GM21360 (cell line): ENCODE measurements around the gene CNTN5.

ENCODE experiments used
- ATAC-seq: cut with Tn5 transposase; IDR thresholded peaks from one replicate; pipeline ENCODE4 v1.9.1; 2021; ENCODE audit warnings: mild to moderate bottlenecking, moderate library complexity; ENCODE audit not compliant: unreplicated experiment

Gene CNTN5

DNA sequence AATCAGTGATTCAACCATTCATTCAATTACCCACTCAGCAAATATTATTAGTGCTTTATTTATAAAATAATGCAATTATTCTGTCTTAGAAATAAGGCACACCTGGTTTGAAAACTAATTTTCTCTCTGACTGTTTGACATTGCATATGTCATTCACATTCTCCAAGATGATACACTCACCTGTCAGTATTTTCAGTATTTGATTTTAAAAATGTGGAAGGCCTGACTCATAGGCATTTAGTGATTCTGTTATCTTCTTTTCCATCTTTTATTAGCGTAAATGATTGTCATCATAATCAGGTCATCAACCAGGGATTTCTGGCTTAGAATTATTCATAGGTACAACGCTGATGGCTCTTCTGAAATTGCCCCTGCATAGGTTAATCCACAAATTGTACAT, 480.9 kb downstream of the CNTN5 start:
- no peak for ATAC-seq

GRCh38 chr11:99505316-99505715, 484.6 kb downstream of the CNTN5 start:
- ATAC-seq = no peak

- ATAC-seq = no peak
Observed at GRCh38 chr11:99505831-99506230, 485.1 kb downstream of the CNTN5 start.

DNA sequence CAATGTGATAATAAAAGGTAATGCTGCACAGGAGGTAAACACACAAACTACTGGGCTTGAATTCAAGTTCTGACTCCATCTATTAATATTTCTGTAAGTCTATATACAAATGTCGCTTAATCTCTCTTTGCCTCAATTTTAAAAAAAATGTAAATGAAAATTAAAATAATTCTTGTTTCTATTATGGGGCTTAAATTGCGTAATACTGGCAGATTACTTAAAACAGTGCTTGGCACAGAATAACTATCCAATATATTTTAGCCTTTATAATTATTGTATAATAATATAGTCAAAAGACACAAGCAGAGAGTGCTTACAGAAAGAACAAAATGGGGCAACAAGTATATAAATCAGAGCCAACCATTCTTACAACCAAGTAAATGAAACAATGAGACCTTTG, 489.1 kb downstream of the CNTN5 start:
- ATAC-seq = no peak

- ATAC-seq = no peak
Observed at GRCh38 chr11:99513368-99513767, 492.6 kb downstream of the CNTN5 start.

- no peak for ATAC-seq
Observed at GRCh38 chr11:99519095-99519494, 498.3 kb downstream of the CNTN5 start.

DNA sequence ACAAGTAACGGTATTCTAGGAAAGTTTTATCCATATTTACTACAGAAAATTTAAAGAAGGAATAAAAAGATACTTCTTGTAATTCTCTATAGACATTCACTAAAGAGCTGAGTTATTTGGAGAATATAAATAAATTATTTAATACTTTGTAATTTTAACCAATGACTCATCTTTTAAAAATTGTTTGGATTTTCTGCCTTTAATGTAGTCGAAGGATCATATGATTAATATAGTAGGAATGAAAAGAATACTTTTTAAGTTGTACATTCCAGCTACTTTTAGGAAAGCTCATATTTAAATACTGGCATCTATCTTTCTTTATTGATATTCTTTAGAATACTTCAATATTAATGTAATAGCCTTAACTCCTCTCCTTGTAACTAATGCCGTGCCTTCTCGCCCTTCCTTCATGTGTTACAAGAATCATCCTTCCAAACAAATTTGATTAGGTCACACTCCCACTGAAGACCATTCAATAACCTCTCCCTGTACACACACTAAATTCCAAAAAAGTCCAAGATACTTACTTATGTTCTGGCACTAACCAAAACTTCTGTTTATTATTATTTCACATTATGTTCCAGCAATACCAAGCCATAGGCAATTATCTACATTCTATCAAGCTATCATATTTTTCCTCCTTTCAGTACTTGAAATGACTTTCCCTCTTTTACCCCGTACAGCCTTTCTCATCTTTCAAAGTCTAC, 501.9 kb downstream of the CNTN5 start:
- no peak for ATAC-seq

GRCh38 chr11:99531468-99531867, 510.7 kb downstream of the CNTN5 start:
- ATAC-seq = no peak

GRCh38 chr11:99534812-99535211, 514.1 kb downstream of the CNTN5 start:
- no peak for ATAC-seq

- ATAC-seq = no peak
Observed at GRCh38 chr11:99535406-99535805, 514.7 kb downstream of the CNTN5 start.

- ATAC-seq = no peak
Observed at GRCh38 chr11:99535819-99536218, 515.1 kb downstream of the CNTN5 start.

- no peak for ATAC-seq
Observed at GRCh38 chr11:99537681-99538080, 516.9 kb downstream of the CNTN5 start.

DNA sequence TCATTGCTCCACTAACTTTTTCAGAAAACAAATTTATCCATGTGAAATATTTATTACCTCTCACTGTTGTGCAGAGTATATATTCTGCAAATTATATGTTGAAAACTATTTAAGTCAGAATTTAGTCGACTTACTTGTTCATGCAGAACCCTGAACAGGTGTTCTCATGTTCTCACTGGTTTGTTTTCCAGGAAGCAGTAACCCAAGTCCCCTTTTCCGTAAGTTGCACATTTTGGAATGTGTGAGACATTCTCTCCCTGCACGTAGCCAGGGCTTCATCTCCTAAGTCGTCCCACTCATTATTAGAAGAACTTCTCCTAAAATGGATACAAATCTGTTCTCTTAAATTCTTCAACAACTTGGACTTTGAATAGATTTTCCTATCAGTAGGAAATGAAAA, 524.9 kb downstream of the CNTN5 start:
- no peak for ATAC-seq

GRCh38 chr11:99548264-99548663, 527.5 kb downstream of the CNTN5 start:
- no peak for ATAC-seq

DNA sequence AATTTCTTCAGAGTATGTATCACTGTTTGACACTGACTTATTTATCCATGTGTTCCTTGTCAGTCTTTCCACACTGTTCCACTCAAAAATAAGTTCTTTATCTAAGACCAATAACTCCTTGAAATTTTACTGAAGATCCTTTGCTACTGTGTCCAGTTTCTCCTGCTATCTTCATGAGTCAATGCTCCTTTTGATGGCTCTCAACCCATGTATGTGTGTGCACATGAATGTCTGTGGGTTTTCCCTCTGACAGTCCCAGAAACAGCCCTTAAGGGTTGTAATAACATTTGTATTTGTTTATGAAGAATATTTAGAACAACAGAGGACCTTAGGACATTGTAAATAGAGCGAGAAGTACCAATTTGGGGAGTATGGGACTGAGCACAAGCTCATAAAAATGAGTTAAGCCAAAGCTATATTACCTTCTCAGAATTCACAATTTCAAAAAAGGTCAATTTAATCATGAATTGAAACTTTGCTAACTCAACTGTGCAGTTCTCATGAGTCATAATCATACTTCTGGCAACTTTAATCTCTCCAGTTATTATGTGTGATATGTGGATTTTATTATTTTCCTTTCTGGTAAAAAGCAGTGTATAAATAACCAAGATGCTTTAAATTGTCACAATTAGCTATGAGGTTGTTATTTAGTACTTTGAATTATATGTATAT, 533.6 kb downstream of the CNTN5 start:
- ATAC-seq = no peak

DNA sequence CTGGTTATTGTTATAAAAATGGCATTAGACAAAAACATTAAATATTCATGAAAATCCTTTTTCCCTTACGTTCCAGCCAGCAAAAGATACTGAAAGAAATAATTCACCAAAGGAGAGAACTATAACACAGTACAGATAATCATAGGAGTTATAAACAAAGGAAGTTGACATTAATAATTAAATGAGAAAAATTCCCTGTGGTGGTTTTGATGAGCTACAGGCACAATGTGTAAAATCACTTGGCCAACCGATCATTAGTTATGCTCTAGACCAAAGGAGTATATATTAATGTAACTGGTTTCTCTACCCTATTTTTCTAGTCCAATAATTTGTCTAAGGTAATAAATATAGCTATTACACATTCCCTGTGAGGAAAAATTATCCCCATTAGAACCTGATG, 534.7 kb downstream of the CNTN5 start:
- ATAC-seq = no peak

DNA sequence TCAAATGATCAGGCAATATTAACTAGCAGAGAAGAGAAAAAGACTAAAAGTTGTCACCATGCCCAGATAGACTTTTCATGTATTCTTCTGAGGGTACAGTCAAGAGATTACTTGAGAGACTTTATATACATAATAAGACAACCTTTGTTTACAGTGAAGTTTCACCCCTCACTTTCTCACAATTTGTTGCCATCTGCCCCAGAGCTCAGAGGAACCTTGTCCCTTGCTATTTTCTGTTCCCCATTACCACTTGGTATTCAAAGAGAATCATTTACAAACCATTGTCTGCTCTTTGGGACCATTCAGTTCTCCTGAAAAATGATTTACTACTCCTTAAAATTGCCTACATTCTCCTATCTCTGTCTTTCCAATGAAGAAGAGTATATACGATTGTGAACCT, 544.6 kb downstream of the CNTN5 start:
- ATAC-seq = no peak

DNA sequence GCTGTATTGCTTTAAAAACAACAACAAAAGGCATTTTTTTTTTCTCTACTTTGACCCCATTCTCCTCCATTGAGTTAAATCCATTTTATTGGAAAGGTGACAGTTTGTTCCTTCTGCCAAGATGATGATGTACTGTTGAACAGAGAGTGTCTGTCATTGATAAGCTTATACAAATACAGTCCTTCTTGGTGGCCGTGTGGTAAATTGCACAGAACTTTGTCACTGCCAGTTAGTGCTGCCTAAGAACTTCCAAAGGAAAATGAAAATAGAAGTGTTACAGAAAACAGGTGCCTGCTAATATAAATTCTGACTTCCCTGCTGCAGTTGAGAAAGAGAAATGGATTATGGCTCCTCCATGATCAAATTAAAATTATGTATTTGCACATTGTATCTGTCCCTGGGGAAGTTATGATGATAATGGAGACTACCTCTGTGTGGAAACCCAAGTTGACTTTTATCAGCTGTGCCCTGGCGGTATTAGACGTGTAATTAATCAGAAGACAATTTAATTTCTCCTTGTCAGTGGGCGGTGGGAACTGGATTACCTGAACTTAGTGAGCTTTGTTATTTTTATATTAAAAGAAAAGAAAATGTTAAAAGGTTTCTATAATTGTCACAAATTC, 546.7 kb downstream of the CNTN5 start:
- no peak for ATAC-seq

GRCh38 chr11:99568808-99569207, 548.1 kb downstream of the CNTN5 start:
- no peak for ATAC-seq

- ATAC-seq = no peak
Observed at GRCh38 chr11:99571094-99571493, 550.3 kb downstream of the CNTN5 start.

- no peak for ATAC-seq
Observed at GRCh38 chr11:99584830-99585229, 564.1 kb downstream of the CNTN5 start.

GRCh38 chr11:99585606-99586005, 564.9 kb downstream of the CNTN5 start:
- ATAC-seq = no peak
